HG02642 (cell line): Measurements from ENCODE around the gene ADGRE3.
"Not testable (repeated sequence)": the region's sequence is repeated elsewhere in the genome, so short reads cannot be mapped to it uniquely, and the experiment has no call there.

Source experiments
- ATAC-seq: cut with Tn5 transposase; IDR thresholded peaks from one replicate; pipeline ENCODE4 v1.9.1; 2021; ENCODE audit warnings: mild to moderate bottlenecking; ENCODE audit not compliant: unreplicated experiment, poor library complexity

The ADGRE3 gene

GRCh38 chr19:14612242-14612641 is 62.4 kb downstream of the ADGRE3 start:
- not testable (repeated sequence) for ATAC-seq

GRCh38 chr19:14611051-14611450 is 63.6 kb downstream of the ADGRE3 start:
- no peak for ATAC-seq

GRCh38 chr19:14606627-14607026 is 68.0 kb downstream of the ADGRE3 start:
- no peak for ATAC-seq

GRCh38 chr19:14603990-14604387 is 70.7 kb downstream of the ADGRE3 start:
- ATAC-seq: peak; percentile 75

GRCh38 chr19:14599548-14600147 is 75.0 kb downstream of the ADGRE3 start:
- ATAC-seq: no peak

GRCh38 chr19:14595558-14595957 is 79.1 kb downstream of the ADGRE3 start:
- no peak for ATAC-seq

GRCh38 chr19:14589433-14589832 is 85.2 kb downstream of the ADGRE3 start:
- ATAC-seq: not testable (repeated sequence)

GRCh38 chr19:14585187-14585586 is 89.5 kb downstream of the ADGRE3 start:
- ATAC-seq: peak; percentile 70

GRCh38 chr19:14584372-14584771 is 90.3 kb downstream of the ADGRE3 start:
- not testable (repeated sequence) for ATAC-seq

GRCh38 chr19:14582894-14583340 is 91.7 kb downstream of the ADGRE3 start, which contains the start of gene CLEC17A:
Gene CLEC17A, plus strand, starts transcription at chr19:14583084. Its CDS starts 77 bp downstream, at chr19:14583161.
- no peak for ATAC-seq

- ATAC-seq: no peak
Measured at GRCh38 chr19:14580623-14581237, 93.9 kb downstream of the ADGRE3 start.

- ATAC-seq: peak; percentile 39
Measured at GRCh38 chr19:14577885-14578427, 96.7 kb downstream of the ADGRE3 start.

- ATAC-seq: no peak
Measured at GRCh38 chr19:14577264-14577663, 97.4 kb downstream of the ADGRE3 start.

- no peak for ATAC-seq
Measured at GRCh38 chr19:14576363-14576762, 98.3 kb downstream of the ADGRE3 start.

- no peak for ATAC-seq
Measured at GRCh38 chr19:14575428-14575980, 99.1 kb downstream of the ADGRE3 start.

- ATAC-seq: peak; percentile 82
Measured at GRCh38 chr19:14571695-14572490, 102.8 kb downstream of the ADGRE3 start, which contains the start of gene NDUFB7. Gene NDUFB7, minus strand, starts transcription at chr19:14572066. Its CDS starts 66 bp downstream, at chr19:14572000.

GRCh38 chr19:14570864-14571527 is 103.6 kb downstream of the ADGRE3 start:
- ATAC-seq: no peak
